GM18508 (cell line): ENCODE data around the gene C2orf49.
A peak's percentile ranks its signal among the peaks of the same experiment; 100 is the strongest.

ENCODE experiments used
- ATAC-seq: cut with Tn5 transposase; IDR thresholded peaks from one replicate; pipeline ENCODE4 v1.9.1; 2021; ENCODE audit warnings: moderate number of reproducible peaks; ENCODE audit not compliant: insufficient read depth, unreplicated experiment

C2orf49 gene

DNA sequence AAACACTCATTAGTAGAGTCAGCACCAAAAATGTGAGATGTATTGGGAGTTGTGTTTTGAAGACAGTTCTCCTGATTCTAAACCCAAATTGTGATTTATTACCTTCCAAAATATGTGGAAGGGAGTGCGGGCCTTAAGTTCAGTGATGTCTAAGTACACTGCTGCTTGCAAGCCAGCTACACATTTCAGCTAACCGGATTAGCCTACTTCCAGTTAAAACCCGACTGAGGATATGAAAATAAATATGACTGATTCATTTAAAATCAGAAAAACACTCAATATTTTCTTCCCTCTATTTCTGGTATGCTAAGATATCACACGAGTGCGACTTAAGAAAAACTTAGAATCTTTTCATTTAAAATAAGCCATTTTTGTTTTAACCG lies 60.6 kb downstream of the C2orf49 start:
- no peak for ATAC-seq

DNA sequence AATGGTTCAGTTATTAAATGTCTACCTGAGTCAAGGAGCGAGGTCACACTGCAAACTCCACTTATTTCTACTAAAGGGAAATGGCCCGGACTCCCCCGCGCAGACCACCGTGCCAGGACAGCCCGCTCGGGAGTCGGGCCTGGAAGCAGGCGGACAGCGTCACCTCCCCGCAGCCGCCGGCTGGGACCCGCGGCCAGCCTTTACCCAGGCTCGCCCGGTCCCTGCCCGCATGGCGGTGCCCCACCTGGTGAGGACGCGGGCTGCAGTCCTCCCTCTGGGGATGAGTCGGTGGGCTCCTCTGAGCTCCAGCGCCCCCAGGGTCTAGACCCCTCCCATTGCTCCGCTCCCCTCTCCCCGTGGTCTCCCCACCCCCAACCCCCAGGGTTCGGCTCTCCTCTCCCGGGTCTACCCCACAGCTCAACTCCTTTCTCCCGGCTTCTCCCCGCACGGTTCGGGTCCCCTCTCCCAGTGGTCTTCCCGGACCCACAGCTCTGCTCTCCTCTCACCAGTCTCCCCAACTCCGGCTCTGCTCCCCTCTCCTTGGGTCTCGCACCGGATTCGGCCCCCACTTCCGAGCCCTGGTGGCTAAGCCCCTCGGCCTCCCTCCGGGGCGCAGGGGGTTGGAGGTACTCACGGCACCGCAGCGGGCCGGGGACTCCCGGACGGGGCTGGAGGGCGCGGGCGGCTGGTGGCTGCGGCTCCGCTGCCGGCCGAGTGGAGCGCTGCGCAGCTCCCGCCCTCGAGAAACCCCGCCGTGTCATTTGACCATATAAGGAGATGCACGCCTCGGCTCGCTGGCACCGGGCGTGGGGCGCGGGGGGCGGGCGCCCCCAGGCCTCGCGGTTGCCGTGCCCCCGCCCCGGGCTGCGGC lies 61.2 kb downstream of the C2orf49 start, which contains the start of gene FHL2:
FHL2 (minus strand) TSS at position 716 of the 871 bp plus-strand sequence. CDS start 12,535 bp downstream, outside the sequence.
- ATAC-seq, result peak; percentile 62
